ENCODE measurements around the gene NR5A1.
A peak's percentile ranks its signal among the peaks of the same experiment; 100 is the strongest.

The NR5A1 gene

GRCh38 chr9:124454791-124455443, 52.3 kb downstream of the NR5A1 start:
- H3K4me1 ChIP-seq (ENCODE audit: control insufficient read depth in 1 of 2, insufficient read depth in 2 of 2, low read length in 2 of 2), result peaks cover 0 to 4% of the 10 kb centered on the region in 2 donors
- H3K27ac ChIP-seq (ENCODE audit: low read depth, low read length), result no peak overlapping the region
- no peak overlapping the region for H3K9ac ChIP-seq (ENCODE audit: low read depth in 1 of 2, low read length in 2 of 2)
- H3K4me3 ChIP-seq (ENCODE audit: low read depth in 1 of 2, low read length in 2 of 2), result no peak overlapping the region
- no peaks in the 10 kb centered on the region for H3K36me3 ChIP-seq (ENCODE audit: control insufficient read depth in 1 of 2, insufficient read depth in 2 of 2, low read length in 2 of 2)
- H3K9me3 ChIP-seq (ENCODE audit: control insufficient read depth in 1 of 2, low read length in 2 of 2), result no peaks in the 10 kb centered on the region
- H3K27me3 ChIP-seq (ENCODE audit: control insufficient read depth in 1 of 2, insufficient read depth in 2 of 2, low read length in 2 of 2), result peaks cover 24% of the 10 kb centered on the region in 2 donors

- no peak overlapping the region for H3K9ac ChIP-seq (ENCODE audit: low read depth in 1 of 2, low read length in 2 of 2)
- no peak overlapping the region for H3K4me3 ChIP-seq (ENCODE audit: low read depth in 1 of 2, low read length in 2 of 2)
- no peaks in the 10 kb centered on the region for H3K36me3 ChIP-seq (ENCODE audit: control insufficient read depth in 1 of 2, insufficient read depth in 2 of 2, low read length in 2 of 2)
- peaks cover 0 to 4% of the 10 kb centered on the region in 2 donors for H3K4me1 ChIP-seq (ENCODE audit: control insufficient read depth in 1 of 2, insufficient read depth in 2 of 2, low read length in 2 of 2)
- H3K9me3 ChIP-seq (ENCODE audit: control insufficient read depth in 1 of 2, low read length in 2 of 2), result no peaks in the 10 kb centered on the region
- H3K27ac ChIP-seq (ENCODE audit: low read depth, low read length), result no peak overlapping the region
- H3K27me3 ChIP-seq (ENCODE audit: control insufficient read depth in 1 of 2, insufficient read depth in 2 of 2, low read length in 2 of 2), result peaks cover 24 to 29% of the 10 kb centered on the region in 2 donors
Measured at GRCh38 chr9:124454296-124454695, 52.9 kb downstream of the NR5A1 start.

GRCh38 chr9:124453586-124454191, 53.5 kb downstream of the NR5A1 start:
- peak overlapping the region in 1 of 2 donors; percentile 8 for H3K4me3 ChIP-seq (ENCODE audit: low read depth in 1 of 2, low read length in 2 of 2)
- no peak overlapping the region for H3K27ac ChIP-seq (ENCODE audit: low read depth, low read length)
- no peak overlapping the region for H3K9ac ChIP-seq (ENCODE audit: low read depth in 1 of 2, low read length in 2 of 2)
- no peaks in the 10 kb centered on the region for H3K36me3 ChIP-seq (ENCODE audit: control insufficient read depth in 1 of 2, insufficient read depth in 2 of 2, low read length in 2 of 2)
- peaks cover 0 to 4% of the 10 kb centered on the region in 2 donors for H3K4me1 ChIP-seq (ENCODE audit: control insufficient read depth in 1 of 2, insufficient read depth in 2 of 2, low read length in 2 of 2)
- peaks cover 24 to 29% of the 10 kb centered on the region in 2 donors for H3K27me3 ChIP-seq (ENCODE audit: control insufficient read depth in 1 of 2, insufficient read depth in 2 of 2, low read length in 2 of 2)
- H3K9me3 ChIP-seq (ENCODE audit: control insufficient read depth in 1 of 2, low read length in 2 of 2), result no peaks in the 10 kb centered on the region

- peaks cover 0 to 4% of the 10 kb centered on the region in 2 donors for H3K4me1 ChIP-seq (ENCODE audit: control insufficient read depth in 1 of 2, insufficient read depth in 2 of 2, low read length in 2 of 2)
- H3K4me3 ChIP-seq (ENCODE audit: low read depth in 1 of 2, low read length in 2 of 2), result peak overlapping the region in 1 of 2 donors; percentile 8
- no peaks in the 10 kb centered on the region for H3K9me3 ChIP-seq (ENCODE audit: control insufficient read depth in 1 of 2, low read length in 2 of 2)
- H3K27me3 ChIP-seq (ENCODE audit: control insufficient read depth in 1 of 2, insufficient read depth in 2 of 2, low read length in 2 of 2), result peaks cover 26 to 29% of the 10 kb centered on the region in 2 donors
- H3K27ac ChIP-seq (ENCODE audit: low read depth, low read length), result no peak overlapping the region
- no peak overlapping the region for H3K9ac ChIP-seq (ENCODE audit: low read depth in 1 of 2, low read length in 2 of 2)
- no peaks in the 10 kb centered on the region for H3K36me3 ChIP-seq (ENCODE audit: control insufficient read depth in 1 of 2, insufficient read depth in 2 of 2, low read length in 2 of 2)
Measured at GRCh38 chr9:124452841-124453585, 54.2 kb downstream of the NR5A1 start.

- Histone ChIP-seq H3K4me3 (ENCODE audit: low read depth in 1 of 2, low read length in 2 of 2) (no peak overlapping the region), H3K27ac (ENCODE audit: low read depth, low read length) (no peak overlapping the region), H3K4me1 (ENCODE audit: control insufficient read depth in 1 of 2, insufficient read depth in 2 of 2, low read length in 2 of 2) (peaks cover 0 to 4% of the 10 kb centered on the region in 2 donors), H3K27me3 (ENCODE audit: control insufficient read depth in 1 of 2, insufficient read depth in 2 of 2, low read length in 2 of 2) (peaks cover 27 to 29% of the 10 kb centered on the region in 2 donors), H3K9me3 (ENCODE audit: control insufficient read depth in 1 of 2, low read length in 2 of 2) (no peaks in the 10 kb centered on the region), H3K36me3 (ENCODE audit: control insufficient read depth in 1 of 2, insufficient read depth in 2 of 2, low read length in 2 of 2) (no peaks in the 10 kb centered on the region), H3K9ac (ENCODE audit: low read depth in 1 of 2, low read length in 2 of 2) (no peak overlapping the region)
Measured at GRCh38 chr9:124452326-124452725, 54.9 kb downstream of the NR5A1 start.

GRCh38 chr9:124450931-124451661, 56.1 kb downstream of the NR5A1 start:
- Histone ChIP-seq H3K4me1 (ENCODE audit: control insufficient read depth in 1 of 2, insufficient read depth in 2 of 2, low read length in 2 of 2) (peaks cover 0 to 4% of the 10 kb centered on the region in 2 donors), H3K36me3 (ENCODE audit: control insufficient read depth in 1 of 2, insufficient read depth in 2 of 2, low read length in 2 of 2) (no peaks in the 10 kb centered on the region), H3K9ac (ENCODE audit: low read depth in 1 of 2, low read length in 2 of 2) (no peak overlapping the region), H3K27me3 (ENCODE audit: control insufficient read depth in 1 of 2, insufficient read depth in 2 of 2, low read length in 2 of 2) (peaks cover 27 to 29% of the 10 kb centered on the region in 2 donors), H3K27ac (ENCODE audit: low read depth, low read length) (no peak overlapping the region), H3K4me3 (ENCODE audit: low read depth in 1 of 2, low read length in 2 of 2) (no peak overlapping the region), H3K9me3 (ENCODE audit: control insufficient read depth in 1 of 2, low read length in 2 of 2) (no peaks in the 10 kb centered on the region)

- no peaks in the 10 kb centered on the region for H3K36me3 ChIP-seq (ENCODE audit: control insufficient read depth in 1 of 2, insufficient read depth in 2 of 2, low read length in 2 of 2)
- peaks cover 27 to 29% of the 10 kb centered on the region in 2 donors for H3K27me3 ChIP-seq (ENCODE audit: control insufficient read depth in 1 of 2, insufficient read depth in 2 of 2, low read length in 2 of 2)
- no peak within 1 kb of the TSS for H3K27ac ChIP-seq (ENCODE audit: low read depth, low read length)
- no peaks in the 10 kb centered on the region for H3K9me3 ChIP-seq (ENCODE audit: control insufficient read depth in 1 of 2, low read length in 2 of 2)
- no peak within 1 kb of the TSS for H3K4me3 ChIP-seq (ENCODE audit: low read depth in 1 of 2, low read length in 2 of 2)
- no peak within 1 kb of the TSS for H3K9ac ChIP-seq (ENCODE audit: low read depth in 1 of 2, low read length in 2 of 2)
- peaks cover 0 to 4% of the 10 kb centered on the region in 2 donors for H3K4me1 ChIP-seq (ENCODE audit: control insufficient read depth in 1 of 2, insufficient read depth in 2 of 2, low read length in 2 of 2)
Measured at GRCh38 chr9:124450241-124450924, 56.8 kb downstream of the NR5A1 start, which contains the start of gene ADGRD2. ADGRD2 (plus strand) TSS chr9:124450451; CDS start chr9:124451667, 1,216 bp downstream.

GRCh38 chr9:124449381-124450151, 57.6 kb downstream of the NR5A1 start:
- peaks cover 0 to 4% of the 10 kb centered on the region in 2 donors for H3K4me1 ChIP-seq (ENCODE audit: control insufficient read depth in 1 of 2, insufficient read depth in 2 of 2, low read length in 2 of 2)
- no peaks in the 10 kb centered on the region for H3K9me3 ChIP-seq (ENCODE audit: control insufficient read depth in 1 of 2, low read length in 2 of 2)
- H3K27ac ChIP-seq (ENCODE audit: low read depth, low read length), result no peak overlapping the region
- no peak overlapping the region for H3K9ac ChIP-seq (ENCODE audit: low read depth in 1 of 2, low read length in 2 of 2)
- peaks cover 27 to 29% of the 10 kb centered on the region in 2 donors for H3K27me3 ChIP-seq (ENCODE audit: control insufficient read depth in 1 of 2, insufficient read depth in 2 of 2, low read length in 2 of 2)
- no peak overlapping the region for H3K4me3 ChIP-seq (ENCODE audit: low read depth in 1 of 2, low read length in 2 of 2)
- no peaks in the 10 kb centered on the region for H3K36me3 ChIP-seq (ENCODE audit: control insufficient read depth in 1 of 2, insufficient read depth in 2 of 2, low read length in 2 of 2)

GRCh38 chr9:124448019-124448418, 59.2 kb downstream of the NR5A1 start:
- H3K9me3 ChIP-seq (ENCODE audit: control insufficient read depth in 1 of 2, low read length in 2 of 2), result no peaks in the 10 kb centered on the region
- no peak overlapping the region for H3K4me3 ChIP-seq (ENCODE audit: low read depth in 1 of 2, low read length in 2 of 2)
- peaks cover 0 to 4% of the 10 kb centered on the region in 2 donors for H3K4me1 ChIP-seq (ENCODE audit: control insufficient read depth in 1 of 2, insufficient read depth in 2 of 2, low read length in 2 of 2)
- H3K9ac ChIP-seq (ENCODE audit: low read depth in 1 of 2, low read length in 2 of 2), result no peak overlapping the region
- peaks cover 21 to 29% of the 10 kb centered on the region in 2 donors for H3K27me3 ChIP-seq (ENCODE audit: control insufficient read depth in 1 of 2, insufficient read depth in 2 of 2, low read length in 2 of 2)
- no peak overlapping the region for H3K27ac ChIP-seq (ENCODE audit: low read depth, low read length)
- H3K36me3 ChIP-seq (ENCODE audit: control insufficient read depth in 1 of 2, insufficient read depth in 2 of 2, low read length in 2 of 2), result no peaks in the 10 kb centered on the region

Data from duodenal mucosa (tissue), 2 donors.